HG03432 (cell line): Measurements from ENCODE around the gene SELENOW.
"Not testable (repeated sequence)": the region's sequence is repeated elsewhere in the genome, so short reads cannot be mapped to it uniquely, and the experiment has no call there.

Experiments
- ATAC-seq: cut with Tn5 transposase; IDR thresholded peaks from one replicate; pipeline ENCODE4 v1.9.1; 2021; ENCODE audit warnings: mild to moderate bottlenecking, moderate library complexity; ENCODE audit not compliant: unreplicated experiment

SELENOW gene

GRCh38 chr19:47780215-47780551 lies 1.7 kb downstream of the SELENOW start:
- no peak for ATAC-seq

DNA sequence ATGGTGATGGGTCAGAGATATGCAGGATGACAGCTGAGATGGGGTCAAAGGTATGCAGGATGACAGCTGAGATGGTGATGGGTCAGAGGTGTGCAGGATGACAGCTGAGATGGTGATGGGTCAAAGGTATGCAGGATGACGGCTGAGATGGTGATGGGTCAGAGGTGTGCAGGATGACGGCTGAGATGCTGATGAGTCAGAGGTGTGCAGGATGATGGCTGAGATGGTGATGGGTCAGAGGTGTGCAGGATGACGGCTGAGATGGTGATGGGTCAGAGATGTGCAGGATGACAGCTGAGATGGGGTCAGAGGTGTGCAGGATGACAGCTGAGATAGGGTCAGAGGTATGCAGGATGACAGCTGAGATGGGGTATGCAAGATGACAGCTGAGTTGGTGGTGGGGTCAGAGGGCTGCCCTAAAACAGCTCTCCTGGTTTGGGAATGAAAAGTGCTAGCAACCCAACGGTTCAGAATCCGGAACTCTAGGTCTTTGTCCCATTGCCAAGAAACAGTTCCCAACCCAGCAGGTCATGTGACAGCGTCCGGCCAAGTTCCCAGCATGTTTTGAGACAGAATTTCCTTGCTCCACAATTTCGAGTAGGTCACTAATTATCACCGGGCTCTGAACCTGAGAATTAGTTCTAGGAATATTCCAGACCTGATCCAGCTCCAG lies 3.2 kb downstream of the SELENOW start:
- ATAC-seq: no peak

DNA sequence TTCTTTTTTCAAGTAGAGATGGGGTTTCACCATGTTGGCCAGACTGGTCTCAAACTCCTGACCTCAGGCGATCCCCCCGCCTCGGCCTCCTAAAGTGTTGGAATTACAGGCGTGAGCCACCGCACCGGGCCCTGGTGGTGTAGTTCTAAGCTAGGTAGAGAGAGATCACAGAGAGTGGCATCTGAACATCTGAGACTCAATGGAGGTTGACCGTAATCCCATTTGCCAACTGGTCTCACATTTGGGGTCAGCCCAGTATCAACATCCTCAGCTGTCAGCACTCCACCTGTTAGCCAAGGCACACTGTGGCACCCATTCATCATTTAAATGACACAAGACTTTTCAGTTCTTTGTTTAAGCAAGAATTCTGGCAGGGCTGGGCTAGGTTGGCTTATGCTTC lies 8.1 kb downstream of the SELENOW start:
- no peak for ATAC-seq

- not testable (repeated sequence) for ATAC-seq
Observed at GRCh38 chr19:47787307-47787706, 8.8 kb downstream of the SELENOW start.

DNA sequence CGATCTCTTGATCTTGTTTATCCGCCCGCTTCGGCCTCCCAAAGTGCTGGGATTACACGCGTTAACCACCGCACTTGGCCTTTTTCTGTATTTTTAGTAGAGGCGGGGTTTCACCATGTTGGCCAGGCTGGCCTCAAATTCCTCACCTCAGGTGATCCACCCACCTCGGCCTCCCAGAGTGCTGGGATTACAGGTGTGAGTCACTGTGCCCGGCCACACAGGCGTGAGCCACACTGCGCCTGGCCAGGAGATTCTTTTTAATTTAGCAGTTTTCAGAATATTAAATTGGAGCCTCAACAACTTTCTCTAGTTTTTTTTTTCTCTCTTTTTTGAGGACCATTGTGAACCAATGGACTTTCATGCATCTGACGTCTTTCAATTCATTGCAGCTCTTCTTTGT lies 11.3 kb downstream of the SELENOW start:
- ATAC-seq: not testable (repeated sequence)

DNA sequence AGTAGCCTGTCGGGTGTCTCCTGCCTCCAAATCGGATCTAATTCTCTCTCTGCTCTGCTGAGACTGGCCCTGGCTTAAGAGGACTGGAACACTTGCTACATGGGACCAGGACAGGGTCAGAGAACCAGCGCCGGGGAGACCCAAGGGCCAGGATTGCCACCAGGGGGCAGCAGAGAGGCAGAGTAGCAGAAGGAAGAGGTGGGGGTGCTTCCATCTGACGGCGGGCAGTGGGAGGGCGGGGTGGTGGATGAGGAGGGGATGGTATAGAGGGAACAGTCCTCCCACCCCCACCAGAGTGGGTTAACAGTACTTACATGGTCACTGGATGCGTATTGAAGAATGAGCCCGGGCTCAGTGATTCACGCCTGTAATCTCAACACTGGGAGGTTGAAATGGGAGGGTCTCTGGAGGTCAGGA lies 11.9 kb downstream of the SELENOW start:
- ATAC-seq: no peak

DNA sequence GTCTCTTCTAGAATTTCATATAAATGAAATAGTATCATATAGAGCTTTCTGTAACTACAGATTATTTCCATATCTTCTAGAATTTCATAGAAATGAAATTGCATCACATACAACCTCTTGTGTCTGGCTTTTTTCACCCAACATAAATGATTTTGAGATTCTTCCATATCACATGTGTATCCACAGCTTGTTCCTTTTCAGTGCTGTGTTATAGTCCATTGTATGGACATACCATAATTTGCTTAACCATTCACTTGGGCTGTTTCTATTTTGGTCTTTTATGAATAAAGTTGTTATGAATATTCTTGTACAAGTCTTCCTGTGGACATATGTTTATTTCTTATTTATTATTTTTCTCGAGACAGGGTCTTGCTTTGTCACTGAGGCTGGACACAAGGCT lies 14.1 kb downstream of the SELENOW start:
- no peak for ATAC-seq

GRCh38 chr19:47794526-47794925 lies 16.0 kb downstream of the SELENOW start:
- ATAC-seq: no peak

DNA sequence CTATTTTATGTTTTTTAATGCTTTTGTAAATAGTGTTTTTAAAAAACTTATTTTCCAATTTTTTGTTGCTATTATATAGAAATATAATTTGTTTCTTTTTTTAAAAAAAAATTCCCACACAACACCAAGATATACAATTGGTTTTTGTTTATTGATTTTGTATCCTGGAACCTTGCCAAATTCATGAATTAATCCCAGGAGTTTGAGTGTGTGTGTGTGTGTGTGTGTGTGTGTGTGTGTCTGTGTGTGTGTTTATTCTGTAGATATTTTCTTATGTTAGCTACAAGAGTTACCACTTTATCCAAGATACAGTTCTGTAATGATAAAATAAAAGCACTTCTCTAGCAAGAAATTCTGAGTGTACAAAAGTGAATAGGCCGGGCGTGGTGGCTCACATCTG lies 18.3 kb downstream of the SELENOW start:
- no peak for ATAC-seq

GRCh38 chr19:47797996-47798903 lies 19.7 kb downstream of the SELENOW start:
- ATAC-seq: no peak

DNA sequence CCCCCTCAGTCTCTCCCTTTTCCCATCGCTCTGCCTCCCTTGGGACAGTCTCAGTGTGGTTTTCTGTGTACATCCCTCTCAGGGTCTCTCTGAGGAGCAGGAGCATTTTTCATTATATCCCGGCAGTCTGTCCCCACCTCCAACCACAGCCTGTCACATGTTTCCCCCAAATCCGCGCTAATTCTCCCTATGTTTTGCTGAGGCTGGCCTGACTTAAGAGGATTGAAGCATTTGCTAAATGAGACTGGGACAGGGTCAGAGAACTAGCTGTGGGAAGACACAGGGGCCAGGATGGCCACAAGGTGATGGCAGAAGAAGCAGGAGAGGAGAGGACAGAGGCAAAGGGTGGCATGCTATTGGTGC lies 20.4 kb downstream of the SELENOW start:
- no peak for ATAC-seq

DNA sequence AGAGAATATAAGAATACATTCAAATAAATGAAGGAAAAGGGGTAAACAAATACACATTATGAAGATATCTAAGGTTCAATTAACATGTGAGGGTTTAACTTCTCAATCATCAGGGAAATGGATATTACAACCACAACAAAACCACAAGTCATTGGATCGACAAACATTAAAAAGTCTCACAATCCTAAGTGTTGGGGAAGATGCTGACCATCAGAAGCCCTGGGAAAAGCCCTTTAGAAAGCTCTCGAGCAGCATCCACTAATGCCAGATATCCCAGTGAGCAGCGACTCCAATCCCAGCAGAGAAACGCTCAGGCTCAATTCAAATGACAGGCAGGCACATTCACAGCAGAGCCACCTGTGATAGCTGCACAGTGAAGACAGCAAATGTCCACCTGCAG lies 22.8 kb downstream of the SELENOW start:
- ATAC-seq: no peak

DNA sequence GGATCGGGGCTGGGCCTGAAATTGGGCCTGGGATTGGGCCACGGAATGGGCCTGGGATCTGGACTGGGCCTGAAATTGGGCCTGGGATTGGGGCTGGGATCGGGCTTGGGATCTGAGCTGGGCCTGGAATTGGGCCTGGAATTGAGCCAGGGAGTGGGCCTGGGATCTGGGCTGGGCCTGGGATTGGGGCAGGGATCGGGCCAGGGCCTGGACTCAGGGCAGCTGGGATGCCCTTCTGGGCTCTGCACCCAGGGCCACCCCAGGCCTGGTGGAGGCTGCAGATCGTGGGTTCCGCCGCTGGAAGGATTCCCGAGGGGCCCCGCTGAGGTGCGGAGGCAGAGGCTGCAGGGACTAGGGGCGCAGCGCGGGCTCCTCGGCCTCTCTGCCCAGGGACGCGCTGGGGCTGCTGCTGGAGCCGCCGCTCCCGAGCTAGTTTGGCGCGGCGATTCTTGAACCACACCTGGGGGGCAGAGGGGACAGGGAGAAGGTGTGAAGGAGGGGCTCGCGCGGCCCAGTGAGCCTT lies 24.1 kb downstream of the SELENOW start:
- no peak for ATAC-seq

DNA sequence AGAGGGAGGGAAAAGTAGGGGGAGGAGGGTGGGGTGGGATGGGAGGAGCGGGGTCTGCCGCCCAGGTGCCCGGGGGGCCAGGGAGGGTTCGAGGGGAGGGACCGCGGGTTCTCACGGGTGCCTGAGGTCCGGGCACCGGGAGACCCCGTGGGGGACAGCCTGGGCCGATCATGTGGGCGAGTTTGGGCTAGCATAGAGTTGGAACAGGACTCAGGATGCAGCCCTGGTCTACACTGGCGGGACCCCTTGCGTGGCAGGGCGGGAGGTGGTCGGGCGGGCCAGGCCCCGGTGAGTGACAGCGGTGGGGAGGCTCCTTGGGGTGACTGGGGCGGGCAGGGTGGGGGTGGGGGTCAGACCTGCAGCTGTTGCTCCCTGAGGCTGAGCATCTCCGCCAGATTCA lies 24.6 kb downstream of the SELENOW start:
- ATAC-seq: not testable (repeated sequence)

- ATAC-seq: not testable (repeated sequence)
Observed at GRCh38 chr19:47803671-47804070, 25.2 kb downstream of the SELENOW start.

GRCh38 chr19:47804451-47804850 lies 25.9 kb downstream of the SELENOW start, which contains the start of gene TPRX1:
Gene TPRX1 (minus strand): TSS chr19:47804551. CDS start chr19:47804539, 12 bp downstream.
- not testable (repeated sequence) for ATAC-seq

DNA sequence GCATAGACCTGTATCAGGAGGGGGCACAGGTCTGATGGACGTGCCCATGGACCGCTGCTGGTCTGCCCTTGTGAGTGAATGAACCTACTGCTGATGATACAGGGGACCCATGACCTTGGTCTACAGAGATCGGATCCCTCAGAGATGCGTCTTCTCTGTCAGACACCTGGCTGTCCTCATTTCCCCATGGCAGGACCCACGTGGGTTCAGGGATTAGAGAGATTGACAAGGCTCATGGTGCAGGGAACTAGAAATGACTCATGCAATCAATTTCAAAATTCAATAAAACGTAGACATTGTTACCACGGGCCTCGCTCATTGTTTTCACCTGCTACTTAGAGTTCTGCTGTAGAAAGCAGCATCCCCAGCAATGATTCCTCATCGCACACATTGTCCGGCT lies 26.8 kb downstream of the SELENOW start:
- no peak for ATAC-seq

DNA sequence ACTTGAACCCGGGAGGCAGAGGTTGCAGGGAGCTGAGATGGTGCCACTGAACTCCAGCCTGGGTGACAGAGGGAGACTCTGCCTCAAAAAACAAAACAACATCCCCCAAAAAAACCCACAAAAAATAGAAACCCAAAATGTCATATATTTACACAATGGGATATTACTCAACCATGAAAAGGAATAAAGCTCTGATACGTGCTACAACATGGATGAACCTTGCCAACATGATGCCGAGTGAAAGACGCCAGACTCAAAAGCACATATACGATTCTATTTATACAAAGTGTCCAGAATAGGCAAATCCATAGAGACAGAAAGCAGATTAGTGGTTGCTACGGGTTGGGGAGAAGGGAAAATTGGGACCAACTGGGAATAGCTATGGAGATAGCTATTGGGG lies 27.9 kb downstream of the SELENOW start:
- ATAC-seq: no peak

- no peak for ATAC-seq
Observed at GRCh38 chr19:47813304-47813994, 34.9 kb downstream of the SELENOW start.

GRCh38 chr19:47813995-47814328 lies 35.5 kb downstream of the SELENOW start:
- ATAC-seq: no peak

GRCh38 chr19:47816270-47816669 lies 37.8 kb downstream of the SELENOW start:
- ATAC-seq: not testable (repeated sequence)

DNA sequence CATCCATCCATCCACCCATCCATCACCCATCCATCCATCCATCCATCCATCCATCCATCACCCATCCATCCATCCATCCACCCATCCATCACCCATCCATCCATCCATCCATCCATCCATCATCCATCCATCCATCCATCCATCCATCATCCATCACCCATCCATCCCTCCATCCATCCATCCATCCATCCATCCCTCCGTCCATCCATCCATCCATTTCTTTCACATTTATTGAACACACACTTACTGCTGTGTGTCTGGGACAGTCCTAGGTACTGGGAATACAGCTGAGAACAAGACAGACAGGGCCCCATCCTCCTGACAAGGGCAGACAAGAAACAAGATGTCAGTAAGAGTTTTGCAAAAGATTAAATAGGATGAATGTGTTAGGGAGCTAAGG lies 39.7 kb downstream of the SELENOW start:
- not testable (repeated sequence) for ATAC-seq
